Fibroblast of peridontal ligament (primary cell): Measurements from ENCODE around the gene ESR1.

ENCODE experiments used
- DNase-seq: peaks from one replicate; pipeline ENCODE4 v3.0.0-alpha.2; 2010; ENCODE audit errors: extremely low read depth

Gene ESR1

GRCh38 chr6:152094992-152095592, 287.6 kb downstream of the ESR1 start:
- DNase-seq, result peak; percentile 99

GRCh38 chr6:152096863-152097496, 289.5 kb downstream of the ESR1 start:
- peak; percentile 95 for DNase-seq

- DNase-seq, result no peak
Measured at GRCh38 chr6:152098683-152099082, 291.2 kb downstream of the ESR1 start.

GRCh38 chr6:152099446-152100182, 292.1 kb downstream of the ESR1 start:
- no peak for DNase-seq

- peak; percentile 42 for DNase-seq
Measured at GRCh38 chr6:152100183-152100618, 292.7 kb downstream of the ESR1 start.

GRCh38 chr6:152107973-152108372, 300.5 kb downstream of the ESR1 start:
- no peak for DNase-seq

- DNase-seq, result peak; percentile 87
Measured at GRCh38 chr6:152110886-152111820, 303.7 kb downstream of the ESR1 start.

GRCh38 chr6:152112491-152113261, 305.2 kb downstream of the ESR1 start:
- DNase-seq, result no peak

- DNase-seq, result no peak
Measured at GRCh38 chr6:152117156-152118133, 310.0 kb downstream of the ESR1 start.

- no peak for DNase-seq
Measured at GRCh38 chr6:152118224-152118623, 310.7 kb downstream of the ESR1 start.

- no peak for DNase-seq
Measured at GRCh38 chr6:152118678-152119077, 311.2 kb downstream of the ESR1 start.

- peak; percentile 56 for DNase-seq
Measured at GRCh38 chr6:152119831-152120230, 312.3 kb downstream of the ESR1 start.

- DNase-seq, result no peak
Measured at GRCh38 chr6:152121910-152122309, 314.4 kb downstream of the ESR1 start.

GRCh38 chr6:152122434-152122833, 315.0 kb downstream of the ESR1 start:
- DNase-seq, result no peak

GRCh38 chr6:152123076-152123475, 315.6 kb downstream of the ESR1 start:
- DNase-seq, result no peak

- peak; percentile 89 for DNase-seq
Measured at GRCh38 chr6:152124429-152125074, 317.1 kb downstream of the ESR1 start.

GRCh38 chr6:152127432-152128165, 320.1 kb downstream of the ESR1 start:
- DNase-seq, result no peak

GRCh38 chr6:152129691-152130151, 322.2 kb downstream of the ESR1 start:
- peak; percentile 67 for DNase-seq
